Measurements from ENCODE around the gene BCL10.
"Not testable (repeated sequence)": the region's sequence is repeated elsewhere in the genome, so short reads cannot be mapped to it uniquely, and the experiment has no call there.

Gene BCL10

DNA sequence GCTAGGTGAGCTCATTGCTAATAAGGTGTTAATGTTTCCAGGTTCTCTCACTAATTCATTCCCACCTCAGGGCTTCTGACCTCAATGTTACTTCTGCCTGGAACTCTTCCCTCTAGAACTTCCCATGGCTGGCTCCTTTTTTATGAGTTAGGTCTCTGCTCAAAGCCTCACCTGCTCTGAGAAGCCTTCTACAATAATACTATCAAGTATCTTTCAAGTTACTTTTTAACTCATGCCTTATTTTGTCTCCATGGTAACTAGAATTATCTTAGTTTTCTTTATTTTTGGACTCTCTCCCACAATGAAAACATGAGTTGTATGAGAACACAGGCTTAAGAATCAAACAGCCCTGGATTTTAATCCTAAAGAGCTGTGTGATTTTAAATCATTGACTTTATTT lies 13.4 kb downstream of the BCL10 start:
- DNase-seq = no peak

DNA sequence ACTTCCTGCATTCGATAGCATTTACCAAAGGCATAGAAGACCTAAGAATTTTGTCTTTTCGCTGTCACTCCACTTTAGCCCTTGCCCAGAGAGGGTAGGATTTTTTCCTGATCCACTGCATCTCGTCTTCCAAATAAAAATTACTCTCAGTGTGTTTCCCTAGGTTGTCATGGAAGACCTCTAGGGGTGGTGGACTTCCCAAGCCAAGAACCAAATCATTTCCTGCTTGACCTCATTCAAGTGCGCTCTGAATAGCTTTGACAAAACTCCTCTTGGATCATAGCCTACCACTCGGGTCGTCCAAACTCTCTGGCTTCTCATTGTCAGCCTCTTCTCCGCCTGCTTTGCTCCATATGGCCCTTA lies 16.5 kb downstream of the BCL10 start:
- no peak for DNase-seq

DNA sequence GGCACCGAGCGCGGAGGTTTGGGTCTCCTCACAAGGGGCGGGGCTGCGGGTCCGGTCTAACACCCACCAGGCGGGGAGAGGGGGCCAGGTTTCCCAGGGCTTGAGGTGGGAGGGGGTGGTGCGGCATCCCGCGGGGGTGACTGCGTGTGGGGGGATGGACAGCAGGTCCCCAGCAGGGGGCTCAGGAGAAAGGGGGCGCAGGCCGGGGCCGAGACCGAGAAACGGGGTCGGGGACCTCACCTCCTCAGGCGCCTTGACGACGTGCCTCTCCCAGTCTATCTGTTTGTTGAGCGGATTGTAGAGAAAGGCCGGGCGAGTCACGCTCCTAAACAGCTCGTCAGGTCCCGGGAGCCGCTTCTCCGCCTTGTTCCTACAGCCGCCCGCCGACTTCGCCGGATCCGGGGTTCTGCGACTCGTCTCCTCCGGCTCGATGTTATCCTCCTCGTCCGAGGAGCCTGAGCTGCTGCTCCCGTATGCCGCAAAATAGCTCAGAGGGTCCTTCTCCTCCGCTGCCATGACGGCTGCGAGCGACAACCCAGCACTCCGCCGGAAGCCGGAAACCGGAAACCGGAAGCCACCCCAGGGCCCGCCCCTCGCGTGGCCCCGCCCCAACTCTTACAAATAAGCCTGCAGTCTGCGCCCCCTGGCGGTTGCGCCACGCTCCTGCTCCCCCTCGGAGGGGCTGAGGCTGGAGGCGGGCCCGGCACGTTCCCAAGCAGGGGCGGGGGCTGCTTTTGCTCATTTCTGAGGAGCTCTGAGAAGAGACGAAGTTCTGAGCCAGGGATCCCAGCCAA lies 17.1 kb downstream of the BCL10 start, which contains the start of gene C1orf52:
TSS of gene C1orf52 (minus strand) at position 545 of the 794 bp plus-strand sequence. CDS start at position 516, 29 bp downstream.
- peak; percentile 98 for DNase-seq

DNA sequence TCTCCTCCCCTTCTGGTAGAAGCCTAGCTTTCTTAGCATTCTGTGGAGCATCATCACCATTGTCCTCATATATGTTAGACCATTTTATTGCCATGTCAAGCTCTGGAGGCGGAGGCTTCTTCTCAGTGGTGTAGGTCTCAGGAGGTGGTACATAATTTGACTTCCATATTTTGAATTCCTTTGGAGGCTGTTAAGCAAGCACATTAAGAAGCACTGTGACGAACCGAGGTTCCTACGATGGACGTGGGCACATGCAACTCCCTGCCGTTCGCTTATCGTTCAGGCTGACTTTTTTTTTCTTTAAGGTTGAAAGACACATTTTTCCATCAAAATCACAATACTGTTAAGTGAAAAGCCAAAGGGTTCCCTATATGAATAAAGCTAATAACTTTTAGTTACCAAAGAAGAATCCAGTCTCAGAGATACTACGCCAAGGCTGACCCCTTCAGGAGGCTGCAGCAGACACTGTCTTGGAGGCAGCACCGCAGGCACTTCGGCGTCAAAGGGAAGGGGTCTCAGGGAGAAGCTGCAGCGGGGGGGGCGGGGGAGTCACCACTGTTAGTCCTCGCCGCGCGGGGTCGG lies 17.8 kb downstream of the BCL10 start:
- DNase-seq = no peak

DNA sequence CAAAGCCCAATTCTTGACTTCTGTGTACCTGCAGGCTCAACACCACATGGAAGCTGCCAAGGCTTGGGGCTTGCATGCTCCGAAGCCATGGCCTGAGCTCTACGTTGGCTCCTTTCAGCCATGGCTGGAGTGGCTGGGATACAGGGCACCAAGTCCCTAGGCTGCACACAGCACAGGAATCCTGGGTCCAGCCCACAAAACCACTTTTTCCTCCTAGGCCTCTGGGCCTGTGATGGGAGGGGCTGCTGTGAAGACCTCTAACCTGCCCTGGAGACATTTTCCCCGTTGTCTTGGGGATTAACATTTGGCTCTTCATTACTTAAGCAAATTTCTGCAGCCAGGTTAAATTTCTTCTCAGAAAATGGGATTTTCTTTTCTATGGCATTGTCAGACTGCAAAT lies 27.4 kb downstream of the BCL10 start:
- not testable (repeated sequence) for DNase-seq

DNA sequence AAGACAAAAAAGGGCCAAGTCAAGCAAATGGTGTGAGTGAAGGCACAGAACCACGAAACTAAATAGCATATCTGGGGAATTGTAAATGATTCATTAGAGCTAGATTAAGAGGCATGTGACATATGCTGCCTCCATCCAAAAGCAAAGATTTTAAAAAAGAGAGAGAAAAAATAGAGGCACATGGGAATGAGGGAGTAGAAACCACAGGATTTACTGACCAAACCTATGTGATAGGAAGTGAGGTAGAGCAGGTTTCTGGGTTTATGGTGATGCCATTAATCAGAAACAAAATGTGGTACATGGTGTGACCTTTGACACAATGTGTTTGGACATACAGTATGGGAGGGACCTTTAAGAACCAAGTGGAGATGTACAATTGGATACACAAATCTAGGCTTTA lies 30.5 kb downstream of the BCL10 start:
- no peak for DNase-seq

DNA sequence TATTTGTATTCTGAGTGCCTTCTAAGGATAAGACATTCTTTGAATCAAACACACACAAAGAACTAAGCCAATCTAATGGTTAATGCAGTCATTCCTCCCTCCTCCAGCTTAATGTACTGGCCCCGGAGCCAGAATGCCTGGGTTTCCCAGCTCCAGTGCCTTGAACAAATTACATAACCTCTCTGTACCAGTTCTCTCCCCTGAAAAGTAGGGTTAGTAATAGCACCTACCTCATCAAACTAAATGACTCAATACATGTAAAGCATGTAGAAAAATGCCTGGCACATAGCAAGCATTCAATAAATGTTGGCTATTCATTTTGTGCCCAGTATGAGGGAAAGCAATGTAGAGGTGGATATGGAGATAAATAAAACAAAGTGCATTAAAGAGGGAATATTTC lies 31.0 kb downstream of the BCL10 start:
- DNase-seq = no peak

DNA sequence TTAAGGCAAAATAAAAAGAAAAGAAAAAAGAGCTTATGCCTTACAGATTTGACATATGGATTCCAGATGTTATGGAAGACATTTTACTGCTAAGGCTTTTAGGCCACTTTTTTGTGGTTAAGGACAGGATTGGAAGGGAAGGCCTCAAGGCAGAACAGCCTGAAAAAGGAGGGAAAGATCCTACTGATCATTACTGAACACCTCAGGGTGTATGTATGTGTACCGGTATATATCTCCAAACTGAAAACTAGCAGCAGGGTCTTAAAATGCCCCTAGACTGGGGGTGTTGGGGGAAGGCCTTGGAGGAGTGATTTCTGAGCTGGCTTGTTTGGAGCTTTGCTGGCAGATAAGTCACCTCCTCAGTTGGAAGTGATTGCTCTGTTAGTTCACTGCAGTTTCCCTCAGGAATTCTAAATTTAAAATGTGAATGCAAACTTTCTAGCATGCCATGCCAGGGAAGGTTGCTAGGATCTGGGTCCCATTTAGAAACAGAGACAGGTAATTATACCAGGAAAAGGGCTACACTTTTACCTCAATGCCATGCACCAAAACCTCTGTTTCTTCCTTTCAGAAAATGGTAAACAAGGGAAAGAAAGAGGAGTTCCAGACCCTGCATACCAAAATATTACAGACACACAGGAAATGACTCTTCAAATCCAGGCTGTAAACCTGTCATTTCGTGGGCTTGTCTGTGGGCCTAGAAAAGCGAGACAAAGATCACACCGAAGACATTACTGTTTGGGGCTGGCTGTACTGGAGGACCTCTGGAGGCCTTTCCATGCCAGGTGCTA lies 32.0 kb downstream of the BCL10 start:
- DNase-seq = no peak

DNA sequence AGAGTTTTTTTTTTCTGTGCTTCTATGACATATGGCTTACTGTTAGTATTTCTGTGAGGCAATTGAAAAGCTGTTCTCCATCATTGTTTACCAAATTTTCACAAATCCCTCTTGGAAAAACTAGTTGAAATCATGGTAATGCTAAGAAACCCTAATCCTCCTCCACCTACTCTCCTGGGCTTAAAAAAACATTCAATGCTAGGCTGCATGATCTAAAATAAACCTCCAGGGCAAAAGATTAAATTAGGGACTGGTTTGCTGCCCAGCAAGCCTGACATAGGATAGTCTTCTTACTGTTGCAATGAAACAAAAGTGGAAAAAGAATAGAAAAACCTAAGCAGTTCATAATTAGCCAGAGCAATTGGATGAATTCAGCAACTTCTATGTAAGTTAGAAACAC lies 33.1 kb downstream of the BCL10 start:
- no peak for DNase-seq

DNA sequence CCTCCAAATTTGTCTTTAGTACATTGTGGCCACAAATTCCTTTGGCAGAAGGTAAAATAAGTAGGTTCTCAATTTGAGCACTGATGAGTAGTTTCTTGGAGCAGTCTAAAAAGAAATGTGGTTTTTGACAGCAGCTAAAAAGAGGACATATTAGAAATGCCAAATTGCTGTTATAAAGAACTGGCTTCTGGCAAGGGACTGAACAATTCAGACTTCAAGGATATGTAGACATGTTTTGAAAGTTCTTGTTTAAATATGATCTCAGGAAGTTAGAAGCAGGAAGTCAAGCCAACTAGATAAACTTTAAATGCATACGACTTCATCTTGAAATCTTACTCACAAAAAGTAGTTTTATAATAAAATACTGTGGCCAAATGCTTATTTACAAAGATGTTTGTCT lies 35.8 kb downstream of the BCL10 start:
- DNase-seq = no peak

DNA sequence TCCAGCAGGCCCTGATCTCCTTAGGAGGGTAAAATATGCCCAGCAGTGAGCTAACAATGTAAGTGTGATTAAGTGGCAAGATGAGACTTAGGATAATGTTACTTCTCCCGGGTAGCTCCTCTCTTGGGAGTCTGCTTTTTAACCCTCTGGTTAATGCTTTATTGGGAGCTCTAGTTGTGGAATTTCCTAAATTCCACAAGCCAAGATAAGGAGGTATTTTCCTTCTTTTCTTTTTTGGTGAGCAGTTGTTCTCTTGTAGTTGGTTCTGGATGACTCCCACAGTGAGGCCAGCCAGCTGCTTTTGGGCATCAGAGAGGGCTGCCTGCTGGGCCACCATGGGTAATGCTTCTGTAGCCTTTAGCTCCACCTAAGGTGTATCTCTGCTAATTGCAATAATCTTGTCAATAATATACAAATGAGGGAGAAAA lies 36.2 kb downstream of the BCL10 start:
- no peak for DNase-seq

DNA sequence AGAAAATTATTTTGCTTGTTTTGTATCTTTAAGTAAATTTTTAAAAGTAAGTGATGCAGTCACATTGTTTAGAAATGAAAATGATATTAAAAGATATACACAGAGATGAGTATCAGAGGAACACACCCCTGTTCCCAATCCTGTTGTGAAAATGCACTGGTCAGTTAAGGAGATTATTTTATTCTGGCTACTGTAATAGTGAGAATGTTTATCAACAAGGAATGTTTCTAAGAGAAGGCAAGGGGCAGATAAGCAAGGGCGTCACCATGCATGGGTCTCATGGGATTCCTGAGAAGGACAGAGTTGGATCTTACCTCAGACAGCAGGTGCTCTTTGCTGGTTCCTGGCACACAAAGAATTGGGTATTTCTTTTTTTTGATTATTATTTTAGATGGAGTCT lies 38.8 kb downstream of the BCL10 start:
- DNase-seq = no peak

DNA sequence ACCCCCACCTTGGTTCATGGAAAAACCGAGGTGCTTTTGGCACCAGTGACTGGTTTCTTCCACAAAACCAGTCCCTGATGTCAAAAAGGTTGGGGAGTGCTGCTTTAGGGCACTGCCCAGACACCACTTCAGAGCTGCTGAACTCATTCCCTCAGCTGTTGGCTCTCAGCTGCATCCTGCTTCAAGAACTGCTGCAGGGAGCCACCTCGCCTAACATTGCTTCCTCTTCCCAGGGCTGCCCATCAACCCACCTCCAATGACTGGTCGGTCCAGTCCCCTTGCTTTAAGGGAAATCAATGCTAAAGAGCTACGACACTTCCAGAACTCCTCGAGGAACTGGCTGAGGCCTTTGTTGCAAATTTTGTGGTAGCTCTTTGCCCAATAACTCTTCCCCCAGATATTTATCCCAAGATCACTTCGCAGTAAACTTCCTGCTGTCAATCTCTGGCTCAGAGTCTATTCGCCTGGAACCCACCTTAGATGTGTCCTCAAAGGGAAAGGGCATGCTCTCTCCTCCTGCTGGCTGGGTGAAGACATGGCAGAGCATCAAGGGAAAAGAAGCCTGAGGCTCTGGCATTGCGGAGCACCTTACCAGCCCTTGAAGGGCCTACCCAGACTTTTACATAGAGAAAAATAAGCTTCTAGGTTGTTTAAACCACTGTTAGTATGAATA lies 46.0 kb downstream of the BCL10 start:
- no peak for DNase-seq

DNA sequence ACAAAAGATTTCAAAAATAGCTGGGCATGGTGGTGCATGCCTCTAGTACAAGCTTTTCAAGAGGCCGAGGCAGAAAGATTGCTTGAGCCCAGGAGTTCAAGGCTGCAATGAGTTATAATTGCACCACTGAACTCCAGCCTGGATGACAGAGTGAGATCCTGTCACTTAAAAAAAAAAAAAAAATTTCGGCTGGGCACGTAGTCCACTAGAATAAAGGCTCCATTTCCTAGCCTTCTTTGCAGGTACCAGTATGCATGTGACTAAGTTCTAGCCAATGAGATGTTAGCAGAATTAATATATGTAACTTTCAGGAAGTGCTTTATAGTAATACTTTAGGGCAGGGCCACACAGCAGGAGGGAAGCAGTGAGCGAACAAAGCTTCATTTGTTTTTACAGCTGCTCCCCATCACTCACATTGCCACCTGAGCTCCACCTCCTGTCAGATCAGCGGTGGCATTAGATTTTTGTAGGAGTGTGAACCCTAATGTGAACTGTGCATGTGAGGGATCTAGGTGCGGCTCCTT lies 46.8 kb downstream of the BCL10 start:
- no peak for DNase-seq

DNA sequence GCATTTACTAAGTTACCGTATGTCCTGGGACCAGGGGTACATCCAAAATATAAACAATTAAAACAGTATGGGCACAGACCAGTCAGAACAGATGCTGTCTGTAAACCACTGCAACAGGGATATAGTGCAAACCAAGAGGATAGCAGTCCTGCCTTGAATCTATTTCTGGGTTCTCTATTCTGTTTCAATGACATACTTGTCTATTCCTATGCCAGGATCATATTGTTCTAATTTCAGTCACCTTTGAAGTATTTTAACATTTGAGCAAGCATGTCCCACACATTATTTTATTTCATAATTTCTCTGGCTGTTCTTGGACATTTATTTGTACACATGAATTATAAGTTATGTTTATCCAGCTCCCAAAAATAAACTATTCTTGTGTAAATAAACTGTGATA lies 47.5 kb downstream of the BCL10 start:
- DNase-seq = no peak

DNA sequence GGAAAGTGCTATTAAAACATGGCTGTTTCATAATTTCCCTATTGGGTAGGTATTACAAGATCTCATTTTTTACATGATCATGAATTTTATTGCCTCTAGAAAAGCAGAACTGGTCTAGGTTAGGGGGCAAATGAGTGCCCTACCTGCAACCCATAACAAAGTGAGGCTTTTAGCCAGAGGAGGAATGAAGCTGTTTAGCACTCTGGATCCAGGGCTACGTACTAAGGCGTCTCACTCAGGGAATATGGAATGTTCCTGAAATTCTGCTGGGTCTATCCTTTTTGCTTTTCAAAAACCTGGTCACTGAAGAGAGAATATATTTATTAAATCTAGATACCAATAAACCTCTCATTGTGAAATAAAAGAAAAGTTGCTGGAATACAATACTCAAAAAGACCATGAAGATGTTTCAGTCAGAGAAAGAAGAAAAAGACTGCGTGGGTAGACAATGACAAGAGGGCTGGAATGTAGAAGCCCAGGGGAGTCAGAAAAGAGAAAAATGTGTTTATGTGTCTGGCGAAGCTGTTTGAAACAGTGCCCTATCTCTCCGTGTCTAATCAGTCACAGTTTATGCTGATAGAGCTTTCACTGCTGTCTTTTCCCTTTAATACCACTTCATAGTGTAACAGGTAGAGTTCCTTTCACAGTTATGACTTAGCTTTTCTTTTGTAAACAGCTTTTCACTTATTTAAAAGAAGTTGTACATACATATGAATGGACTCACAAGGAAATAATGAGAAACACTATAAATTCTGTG lies 50.6 kb downstream of the BCL10 start:
- DNase-seq = no peak

DNA sequence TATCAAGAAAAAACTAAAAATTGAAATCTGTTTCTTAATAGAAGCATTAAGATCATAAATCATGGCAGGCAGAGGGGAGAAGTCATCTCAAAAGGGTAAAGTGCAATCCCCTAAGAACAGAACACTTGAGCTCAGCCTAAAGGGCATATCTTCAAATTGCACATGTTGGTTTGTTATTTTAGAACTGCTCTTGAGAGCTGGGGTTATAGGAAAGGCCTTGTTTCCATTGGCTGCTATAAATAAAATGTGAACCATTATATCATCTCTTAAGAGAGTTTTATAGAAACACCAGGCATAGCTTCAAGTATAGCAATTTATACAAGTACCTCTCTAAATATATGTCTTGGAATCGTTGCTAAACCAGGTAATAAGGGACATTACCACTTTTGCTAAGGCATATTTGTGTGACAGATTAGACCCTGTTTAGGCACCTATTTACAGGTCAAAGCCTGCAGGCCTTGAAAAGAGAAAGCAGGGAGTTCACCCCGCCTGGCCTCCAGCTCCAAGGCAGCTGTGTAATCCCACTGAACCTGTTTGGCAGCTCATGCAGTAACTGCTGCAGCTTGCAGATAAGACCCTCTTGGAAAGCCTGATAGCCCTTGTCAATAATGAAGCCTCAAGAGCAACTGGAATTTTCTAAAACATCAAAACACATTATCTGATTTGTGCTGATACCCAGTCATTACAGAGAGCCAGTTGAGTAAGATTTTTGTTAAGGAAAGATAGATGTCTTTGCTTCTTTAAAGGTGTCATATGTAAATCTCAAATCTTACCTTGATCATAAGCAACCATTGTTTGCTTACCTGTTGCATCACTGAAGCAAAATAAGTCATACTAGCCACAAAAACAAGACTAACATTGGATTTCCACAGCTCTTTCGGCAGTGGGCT lies 51.5 kb downstream of the BCL10 start:
- DNase-seq = no peak

DNA sequence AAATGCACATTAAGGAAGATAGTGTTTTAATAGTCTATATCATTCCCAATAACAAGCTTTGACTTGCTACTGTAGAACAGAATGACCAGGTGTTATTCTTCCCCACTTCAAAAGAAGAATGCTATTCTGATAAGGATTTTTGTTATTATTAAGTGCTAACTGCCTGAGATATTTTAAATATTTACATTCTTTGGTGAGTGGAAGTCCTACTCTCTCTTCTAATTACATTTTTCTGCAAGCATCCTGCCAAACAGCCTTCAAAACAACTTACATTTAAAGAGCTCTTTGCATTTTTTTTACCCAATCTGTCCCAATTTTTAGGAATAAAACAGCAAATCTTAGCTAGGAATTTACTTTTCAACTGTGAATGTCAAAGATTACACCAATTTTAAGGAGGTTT lies 52.1 kb downstream of the BCL10 start:
- DNase-seq = no peak

DNA sequence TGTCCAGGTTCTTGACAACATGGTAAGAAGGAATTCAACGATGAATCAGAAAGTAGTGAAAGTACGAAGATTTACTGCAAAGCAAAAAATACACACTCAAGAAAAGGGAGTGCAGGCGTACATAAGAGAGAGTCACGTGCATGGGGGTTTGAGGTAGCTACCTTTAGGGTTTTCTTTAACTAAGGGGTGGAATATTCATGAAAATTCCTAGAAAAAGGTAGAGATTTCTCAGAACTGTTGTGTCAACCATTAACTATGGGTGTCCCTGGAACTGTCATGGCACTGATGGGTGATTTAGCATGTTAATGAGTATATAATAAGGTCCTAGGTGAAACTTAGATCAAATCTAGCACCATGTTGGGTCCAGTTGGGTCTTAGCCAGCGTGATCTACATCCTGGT lies 53.1 kb downstream of the BCL10 start:
- DNase-seq = no peak

DNA sequence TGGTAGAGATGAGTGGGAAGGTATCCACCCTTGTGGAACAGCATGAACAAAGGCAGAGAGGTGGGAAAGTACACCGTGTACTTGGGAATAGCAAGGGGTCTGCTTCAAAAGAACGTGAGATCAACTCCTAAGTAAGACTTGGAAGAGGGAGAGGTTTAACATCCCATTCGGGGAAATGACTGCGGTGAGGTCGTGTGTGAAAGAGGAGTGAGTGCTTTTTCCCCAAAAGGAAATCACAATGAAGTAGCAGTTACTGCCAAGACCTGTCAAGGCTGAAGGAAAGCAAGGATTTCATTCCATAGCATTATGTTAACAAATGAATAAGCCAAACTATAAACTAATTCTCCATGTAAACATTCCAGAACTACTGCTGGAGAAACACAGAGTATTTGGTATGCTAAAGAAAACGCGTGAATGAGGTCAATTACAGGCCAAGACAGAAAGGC lies 55.7 kb downstream of the BCL10 start:
- DNase-seq = no peak
